Loucy (cell line): Measurements from ENCODE around the gene RPS6KA3.
"Not testable (repeated sequence)": the region's sequence is repeated elsewhere in the genome, so short reads cannot be mapped to it uniquely, and the experiment has no call there.

Experiments used
- H2AFZ ChIP-seq: fragments of 200-600 bp; sonication (generic); 2 replicates; pipeline ENCODE4 v1.6.0; 2016; ENCODE audit warnings: antibody characterized with exemption, mild to moderate bottlenecking, low read length, moderate library complexity
- H3F3A ChIP-seq: fragments of 200-600 bp; 2 replicates; pipeline ENCODE4 v1.6.0; 2016; ENCODE audit warnings: antibody characterized with exemption, low read depth, mild to moderate bottlenecking
- H3K27me3 ChIP-seq: fragments of 200-600 bp; sonication (generic); 2 replicates; pipeline ENCODE4 v1.6.1; 2014; ENCODE audit warnings: low read length, mild to moderate bottlenecking; ENCODE audit not compliant: insufficient read depth, poor library complexity, severe bottlenecking
- H3K36me3 ChIP-seq: fragments of 200-600 bp; sonication (generic); 2 replicates; pipeline ENCODE4 v1.6.1; 2016; ENCODE audit warnings: low read length; ENCODE audit not compliant: insufficient read depth
- H3K4me1 ChIP-seq: fragments of 200-600 bp; sonication (generic); 2 replicates; pipeline ENCODE4 v1.5.1; 2014; ENCODE audit warnings: low read length, mild to moderate bottlenecking; ENCODE audit not compliant: insufficient read depth, poor library complexity, severe bottlenecking
- H3K4me2 ChIP-seq: fragments of 200-600 bp; sonication (generic); 2 replicates; pipeline ENCODE4 v1.6.0; 2014; ENCODE audit warnings: antibody characterized with exemption, low read length, low read depth, mild to moderate bottlenecking; ENCODE audit not compliant: poor library complexity, severe bottlenecking
- H3K4me3 ChIP-seq: fragments of 200-600 bp; sonication (generic); 2 replicates; pipeline ENCODE4 v1.5.1; 2014; ENCODE audit warnings: low read length, mild to moderate bottlenecking, mixed read lengths; ENCODE audit not compliant: poor library complexity, severe bottlenecking
- H3K79me2 ChIP-seq: fragments of 200-600 bp; sonication (generic); 2 replicates; pipeline ENCODE4 v1.6.1; 2014; ENCODE audit warnings: low read length; ENCODE audit not compliant: insufficient read depth
- H3K9ac ChIP-seq: fragments of 200-600 bp; sonication (generic); 2 replicates; pipeline ENCODE4 v1.6.0; 2014; ENCODE audit warnings: mild to moderate bottlenecking, low read depth, low read length, moderate library complexity; ENCODE audit not compliant: poor library complexity, severe bottlenecking
- H3K9me2 ChIP-seq: fragments of 200-600 bp; sonication (generic); replicated peaks from 2 replicates; pipeline ENCODE4 v1.6.1; 2016; ENCODE audit warnings: low read depth, low read length, mixed read lengths
- H3K9me3 ChIP-seq: fragments of 200-600 bp; sonication (generic); 2 replicates; pipeline ENCODE4 v1.6.1; 2014; ENCODE audit warnings: mild to moderate bottlenecking, antibody characterized with exemption, low read length, low read depth; ENCODE audit not compliant: insufficient read depth
- H4K20me1 ChIP-seq: fragments of 200-600 bp; sonication (generic); 2 replicates; pipeline ENCODE4 v1.6.0; 2014; ENCODE audit warnings: antibody characterized with exemption, low read length, mild to moderate bottlenecking; ENCODE audit not compliant: insufficient read depth, poor library complexity, severe bottlenecking
- EZH2phosphoT487 ChIP-seq: fragments of 200-600 bp; IDR thresholded peaks from 2 replicates; pipeline ENCODE4 v1.6.1; 2018; ENCODE audit warnings: antibody characterized with exemption, mild to moderate bottlenecking, moderate library complexity, borderline replicate concordance
- TF ChIP-seq, protein P1 (sequence below): fragments of 200-600 bp; sonication (generic); conservative IDR thresholded peaks from 2 replicates; pipeline ENCODE4 v1.5.1; 2014; ENCODE audit warnings: mild to moderate bottlenecking, antibody characterized with exemption, low read length

Gene RPS6KA3

DNA sequence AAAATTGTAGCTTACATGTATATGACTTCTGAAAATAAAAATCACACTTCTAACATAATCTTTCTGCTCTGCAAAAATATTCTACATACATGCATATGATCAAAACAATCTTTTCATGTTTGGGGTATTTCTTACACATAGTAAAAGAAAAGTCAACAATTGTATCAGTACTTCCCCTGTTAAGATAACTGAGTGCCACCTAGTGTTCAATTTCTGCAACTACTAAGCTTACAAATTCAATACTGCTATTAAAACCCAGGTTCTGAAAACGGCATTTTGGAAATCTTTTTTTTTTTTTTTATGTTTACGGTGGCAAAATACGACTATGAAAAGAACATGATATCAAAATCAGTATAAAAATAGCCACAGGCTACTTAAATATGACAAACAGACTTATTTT is 139.3 kb downstream of the RPS6KA3 start:
- H3K9ac ChIP-seq, H3F3A ChIP-seq, H3K4me1 ChIP-seq, H3K4me2 ChIP-seq, H3K79me2 ChIP-seq, H2AFZ ChIP-seq, H3K9me2 ChIP-seq, H3K27me3 ChIP-seq, H3K4me3 ChIP-seq, H3K9me3 ChIP-seq, H4K20me1 ChIP-seq: not testable (repeated sequence)
- TF ChIP-seq, protein P1, sequence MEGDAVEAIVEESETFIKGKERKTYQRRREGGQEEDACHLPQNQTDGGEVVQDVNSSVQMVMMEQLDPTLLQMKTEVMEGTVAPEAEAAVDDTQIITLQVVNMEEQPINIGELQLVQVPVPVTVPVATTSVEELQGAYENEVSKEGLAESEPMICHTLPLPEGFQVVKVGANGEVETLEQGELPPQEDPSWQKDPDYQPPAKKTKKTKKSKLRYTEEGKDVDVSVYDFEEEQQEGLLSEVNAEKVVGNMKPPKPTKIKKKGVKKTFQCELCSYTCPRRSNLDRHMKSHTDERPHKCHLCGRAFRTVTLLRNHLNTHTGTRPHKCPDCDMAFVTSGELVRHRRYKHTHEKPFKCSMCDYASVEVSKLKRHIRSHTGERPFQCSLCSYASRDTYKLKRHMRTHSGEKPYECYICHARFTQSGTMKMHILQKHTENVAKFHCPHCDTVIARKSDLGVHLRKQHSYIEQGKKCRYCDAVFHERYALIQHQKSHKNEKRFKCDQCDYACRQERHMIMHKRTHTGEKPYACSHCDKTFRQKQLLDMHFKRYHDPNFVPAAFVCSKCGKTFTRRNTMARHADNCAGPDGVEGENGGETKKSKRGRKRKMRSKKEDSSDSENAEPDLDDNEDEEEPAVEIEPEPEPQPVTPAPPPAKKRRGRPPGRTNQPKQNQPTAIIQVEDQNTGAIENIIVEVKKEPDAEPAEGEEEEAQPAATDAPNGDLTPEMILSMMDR = 0 out of 2 replicates have a peak, but pooled peaks have one; percentile 9
- peaks cover 37% of the 10 kb centered on the region for H3K36me3 ChIP-seq

- peaks cover 32% of the 10 kb centered on the region for H3K36me3 ChIP-seq
- H3K9me3 ChIP-seq, H2AFZ ChIP-seq, H3K4me1 ChIP-seq, H3K4me3 ChIP-seq, H4K20me1 ChIP-seq, H3K9ac ChIP-seq, H3K4me2 ChIP-seq, H3K27me3 ChIP-seq, H3K9me2 ChIP-seq, H3K79me2 ChIP-seq, H3F3A ChIP-seq: not testable (repeated sequence)
Observed at GRCh38 chrX:20126833-20127232, 139.9 kb downstream of the RPS6KA3 start.

DNA sequence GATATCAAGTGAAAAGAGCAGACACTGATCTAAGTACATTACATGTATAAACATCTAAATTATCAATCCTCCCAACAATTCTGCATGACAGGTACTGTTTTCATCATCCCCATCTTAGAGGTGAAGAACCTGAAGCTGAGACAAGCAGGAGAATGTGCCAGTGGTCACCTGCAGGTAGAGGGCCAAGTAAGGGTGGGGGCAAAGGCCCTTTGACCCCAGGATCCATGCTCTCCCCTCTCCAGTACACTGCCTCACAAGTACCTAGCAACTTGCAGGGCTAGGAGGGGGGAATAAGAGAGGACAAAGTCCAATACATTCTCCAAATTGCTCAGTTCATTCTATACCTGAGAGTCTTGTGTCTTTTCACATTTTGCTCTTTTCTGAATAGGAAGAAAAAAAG is 141.7 kb downstream of the RPS6KA3 start:
- no peak overlapping the region for H2AFZ ChIP-seq
- H3K79me2 ChIP-seq = no peaks in the 10 kb centered on the region
- no peaks in the 10 kb centered on the region for H3K27me3 ChIP-seq
- no peaks in the 10 kb centered on the region for H3K9me2 ChIP-seq
- H3K9ac ChIP-seq = no peak overlapping the region
- peaks cover 2% of the 10 kb centered on the region for H4K20me1 ChIP-seq
- no peak for TF ChIP-seq EZH2phosphoT487
- TF ChIP-seq, protein P1 = no peak
- H3K4me1 ChIP-seq = no peaks in the 10 kb centered on the region
- peaks cover 18% of the 10 kb centered on the region for H3K36me3 ChIP-seq
- no peak overlapping the region for H3K4me2 ChIP-seq
- H3K9me3 ChIP-seq = no peaks in the 10 kb centered on the region
- no peak overlapping the region for H3K4me3 ChIP-seq
- H3F3A ChIP-seq = no peaks in the 10 kb centered on the region

DNA sequence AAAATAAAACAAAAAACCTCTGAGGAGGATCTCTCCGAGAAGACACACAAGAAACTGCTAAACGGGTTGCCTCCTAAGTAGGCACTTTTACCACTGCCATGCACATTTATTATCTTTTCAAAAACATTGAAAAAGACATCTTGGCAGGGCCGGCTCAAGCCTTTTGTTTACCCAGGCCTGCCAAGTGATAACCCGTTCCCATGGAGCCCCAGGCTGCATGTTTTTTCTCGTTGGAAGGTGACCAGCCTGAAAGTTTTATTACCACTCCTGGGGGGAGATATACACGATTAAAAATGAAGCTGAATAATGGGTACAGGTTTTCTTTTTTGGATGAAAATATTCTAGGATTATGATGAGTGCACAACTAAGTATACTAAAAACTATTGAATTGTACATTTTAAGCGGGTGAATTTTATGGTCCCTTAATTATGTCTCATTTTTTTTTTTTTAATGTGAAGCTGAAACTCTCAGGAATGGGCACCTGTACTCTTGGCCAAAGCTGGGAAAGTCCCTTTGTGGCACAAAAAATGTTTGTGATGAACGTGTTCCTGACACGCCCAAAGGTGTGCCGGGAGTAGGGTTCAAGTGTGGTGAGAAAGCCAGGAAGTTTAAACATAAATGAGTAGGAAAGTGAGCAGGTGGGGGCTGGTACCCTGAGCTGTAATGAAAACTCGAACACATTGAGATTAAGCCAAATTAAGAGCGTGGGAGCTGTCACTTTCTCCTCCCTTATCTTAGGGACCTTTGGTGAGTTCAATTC is 148.5 kb downstream of the RPS6KA3 start:
- Histone ChIP-seq H3K4me2 (no peak overlapping the region), H3K79me2 (no peaks in the 10 kb centered on the region), H3K36me3 (no peaks in the 10 kb centered on the region), H3K9me2 (no peaks in the 10 kb centered on the region), H2AFZ (no peak overlapping the region), H3K27me3 (no peaks in the 10 kb centered on the region), H3F3A (no peaks in the 10 kb centered on the region), H3K9ac (no peak overlapping the region), H3K4me3 (no peak overlapping the region), H3K4me1 (peaks cover 4% of the 10 kb centered on the region), H4K20me1 (no peaks in the 10 kb centered on the region), H3K9me3 (no peaks in the 10 kb centered on the region)
- TF ChIP-seq, protein P1 = no peak
- TF ChIP-seq EZH2phosphoT487 = no peak
